Left renal cortex interstitium (tissue), 4 donors: ENCODE data around the gene SUB1. TPM values are rescaled to one million over a fixed set of nuclear protein-coding genes. Genes with fewer than 3 reads are reported as not detected.
"Not testable (repeated sequence)": the region's sequence is repeated elsewhere in the genome, so short reads cannot be mapped to it uniquely, and the experiment has no call there.

ENCODE experiments used
- DNase-seq, 4 donors: peaks; one replicate each; pipeline ENCODE4 v3.0.0-alpha.2; 2013; ENCODE audit warnings: low read depth in 4 of 4, low spot score in 2 of 4, missing footprints in 1 of 4
- polyA plus RNA-seq, 4 donors: library from polyadenylated mRNA; unstranded; fragments of 120-200 nt; gene quantifications; one replicate each; pipeline ENCODE4 v1.2.1, GENCODE V29; 2013; ENCODE audit not compliant: insufficient read length in 4 of 4

The SUB1 gene
- polyA plus RNA-seq: 100 to 1,000 TPM; 287 to 366 (median 336) TPM

DNA sequence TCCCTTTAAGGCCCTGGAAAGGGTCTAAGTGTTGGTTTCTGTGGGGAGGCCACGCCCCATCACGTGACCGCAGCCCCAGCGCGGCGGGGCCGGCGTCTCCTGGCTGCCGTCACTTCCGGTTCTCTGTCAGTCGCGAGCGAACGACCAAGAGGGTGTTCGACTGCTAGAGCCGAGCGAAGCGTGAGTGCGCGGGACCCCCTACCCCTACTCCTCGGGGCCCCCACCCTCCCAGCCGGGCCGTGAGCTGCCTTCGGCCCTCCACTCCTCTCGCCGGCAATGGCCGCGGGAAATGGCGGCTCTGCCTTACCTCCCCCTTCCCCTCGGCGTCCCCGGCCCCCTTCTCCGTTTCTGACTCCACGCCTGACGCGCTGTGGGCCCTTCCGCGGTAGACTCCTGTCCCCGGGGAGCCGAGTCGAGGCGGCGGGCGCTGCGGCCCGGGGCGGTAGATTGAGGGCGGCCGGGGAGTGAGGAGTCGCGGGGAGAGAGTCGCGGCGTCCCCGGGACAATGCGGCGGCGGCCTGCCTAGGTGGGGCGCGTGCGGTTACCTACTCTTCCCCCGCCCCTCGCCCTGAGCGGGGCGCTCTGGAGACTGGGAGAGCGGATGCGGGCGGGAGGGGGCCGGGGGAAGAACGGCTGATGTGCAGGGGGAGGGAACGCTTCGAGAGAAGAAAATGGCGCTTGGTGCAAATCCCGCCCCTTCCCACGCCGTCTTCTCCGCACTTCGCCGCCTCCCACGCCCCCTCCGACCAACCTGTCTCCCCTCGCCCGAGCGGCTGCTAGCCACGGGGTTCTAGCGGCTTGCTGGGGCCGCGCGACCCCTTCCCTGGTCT, at the start of gene SUB1:
TSS of gene SUB1 (plus strand) at position 112 of the 830 bp plus-strand sequence. CDS start 2,956 bp downstream, outside the sequence.
- DNase-seq: peak; percentile 59 to 92 (median 81)

GRCh38 chr5:32536246-32536645, 49.1 kb upstream of the SUB1 start:
- DNase-seq: no peak

DNA sequence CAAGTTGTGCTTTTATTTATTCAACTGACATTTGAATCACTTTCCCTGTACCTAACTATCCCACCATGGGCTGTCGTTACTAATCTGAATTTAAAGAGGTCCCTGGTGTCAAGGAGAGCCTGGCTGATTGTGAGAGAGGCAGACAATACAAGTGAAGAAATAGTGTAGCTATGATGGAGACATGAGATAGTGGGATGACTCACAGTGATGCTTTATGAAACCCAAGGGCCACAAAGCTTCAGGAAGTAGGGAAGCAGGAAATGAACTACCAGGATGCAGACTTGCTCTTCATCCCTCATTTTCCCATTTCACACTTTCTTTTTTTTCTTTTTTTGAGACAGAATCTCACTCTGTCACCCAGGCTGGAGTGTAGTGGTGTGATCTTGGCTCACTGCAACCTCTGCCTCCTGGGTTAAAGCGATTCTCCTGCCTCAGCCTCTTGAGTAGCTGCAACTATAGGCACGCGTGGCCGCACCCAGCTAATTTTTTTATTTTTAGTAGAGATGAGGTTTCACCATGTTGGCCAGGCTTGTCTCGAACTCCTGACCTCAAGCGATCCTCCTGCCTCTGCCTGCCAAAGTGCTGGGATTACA, 47.8 kb upstream of the SUB1 start:
- not testable (repeated sequence) for DNase-seq

- no peak for DNase-seq
Observed at GRCh38 chr5:32538031-32538547, 47.3 kb upstream of the SUB1 start.

- no peak for DNase-seq
Observed at GRCh38 chr5:32539981-32540845, 45.1 kb upstream of the SUB1 start.

DNA sequence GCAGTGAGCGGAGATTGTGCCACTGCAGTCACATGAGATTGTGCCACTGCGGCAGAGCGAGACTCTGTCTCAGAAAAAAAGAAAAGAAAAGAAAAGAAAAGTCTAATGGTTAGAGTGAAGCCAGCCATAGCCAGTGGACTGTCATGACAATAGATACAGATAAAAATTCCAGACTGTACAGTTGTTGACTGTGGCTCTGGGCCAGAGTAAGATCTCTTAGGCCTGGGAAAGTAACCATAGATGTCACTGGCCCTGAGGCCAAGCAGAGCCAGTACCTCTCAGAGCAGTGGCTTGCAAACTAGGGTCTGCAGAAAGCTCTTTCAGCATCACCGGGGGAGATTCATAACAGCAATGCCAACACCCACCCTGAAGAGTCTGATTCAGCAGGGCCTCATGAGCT, 44.1 kb upstream of the SUB1 start:
- no peak for DNase-seq

GRCh38 chr5:32542216-32543059, 42.9 kb upstream of the SUB1 start:
- no peak for DNase-seq

- no peak for DNase-seq
Observed at GRCh38 chr5:32543291-32543690, 42.1 kb upstream of the SUB1 start.

DNA sequence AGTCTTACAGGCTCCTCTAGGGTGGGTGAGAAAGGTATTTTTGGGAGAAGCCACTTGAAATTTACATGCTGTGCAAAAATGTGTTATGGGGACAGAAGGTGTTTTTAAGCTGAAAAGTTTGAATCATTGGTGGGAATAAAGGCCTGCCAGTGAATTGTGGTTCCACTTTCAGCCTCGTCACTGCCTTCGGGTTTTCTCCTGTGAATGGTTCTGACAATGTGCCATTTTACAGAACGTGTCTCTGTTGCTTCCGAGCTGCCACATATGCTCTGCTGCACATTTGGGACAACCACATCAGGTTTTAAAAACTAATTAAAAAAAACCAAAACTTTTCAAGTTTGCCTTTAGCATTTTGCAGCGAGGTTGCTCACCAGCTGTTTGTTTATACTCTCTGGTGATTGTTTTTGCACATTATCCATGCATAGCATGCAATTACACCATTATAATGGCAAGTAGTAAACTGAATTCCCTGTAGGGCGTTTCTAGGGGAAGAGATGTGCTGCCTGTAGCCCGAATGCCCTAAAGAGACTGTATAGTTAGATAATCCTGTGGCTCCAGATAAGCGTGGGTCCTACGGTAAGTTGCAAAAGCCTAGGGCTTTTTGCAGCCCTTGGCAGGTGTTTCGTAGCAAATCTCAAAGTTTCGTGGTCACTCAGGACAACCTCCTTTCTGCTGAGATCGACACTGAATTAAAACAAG, 40.1 kb upstream of the SUB1 start:
- DNase-seq: no peak

GRCh38 chr5:32551194-32551593, 34.2 kb upstream of the SUB1 start:
- no peak for DNase-seq

DNA sequence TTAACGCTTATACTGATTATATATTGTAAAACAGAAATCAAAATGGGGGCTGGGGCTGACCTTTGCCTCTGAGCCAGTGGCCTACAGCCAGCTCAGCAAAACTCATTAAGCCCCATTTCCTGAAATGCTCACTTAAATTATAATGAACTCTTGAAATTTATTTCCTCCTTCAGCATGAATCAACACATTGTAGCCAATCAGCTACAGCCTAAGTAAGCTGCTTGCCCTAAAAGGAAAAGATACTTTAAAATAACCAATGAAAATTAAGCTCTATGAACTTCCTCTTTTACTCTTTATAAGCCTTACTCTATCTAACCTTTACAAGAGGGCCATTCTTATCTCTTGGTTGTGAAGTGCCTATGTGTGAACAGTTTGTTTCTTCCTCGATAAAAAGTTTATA, 33.5 kb upstream of the SUB1 start:
- DNase-seq: no peak

DNA sequence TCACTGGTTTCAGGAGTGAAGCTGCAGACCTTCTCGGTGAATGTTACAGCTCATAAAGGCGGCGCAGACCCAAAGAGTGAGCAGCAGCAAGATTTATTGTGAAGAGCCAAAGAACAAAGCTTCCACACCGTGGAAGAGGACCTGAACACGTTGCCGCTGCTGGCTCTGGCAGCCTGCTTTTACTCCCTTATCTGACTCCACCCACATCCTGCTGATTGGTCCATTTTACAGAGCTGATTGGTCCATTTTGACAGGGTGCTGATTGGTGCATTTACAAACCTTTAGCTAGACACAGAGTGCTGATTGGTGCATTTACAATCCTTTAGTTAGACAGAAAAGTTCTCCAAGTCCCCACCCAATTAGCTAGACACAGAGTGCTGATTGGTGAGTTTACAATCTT, 32.9 kb upstream of the SUB1 start:
- DNase-seq: not testable (repeated sequence)

- no peak for DNase-seq
Observed at GRCh38 chr5:32552936-32553335, 32.4 kb upstream of the SUB1 start.

DNA sequence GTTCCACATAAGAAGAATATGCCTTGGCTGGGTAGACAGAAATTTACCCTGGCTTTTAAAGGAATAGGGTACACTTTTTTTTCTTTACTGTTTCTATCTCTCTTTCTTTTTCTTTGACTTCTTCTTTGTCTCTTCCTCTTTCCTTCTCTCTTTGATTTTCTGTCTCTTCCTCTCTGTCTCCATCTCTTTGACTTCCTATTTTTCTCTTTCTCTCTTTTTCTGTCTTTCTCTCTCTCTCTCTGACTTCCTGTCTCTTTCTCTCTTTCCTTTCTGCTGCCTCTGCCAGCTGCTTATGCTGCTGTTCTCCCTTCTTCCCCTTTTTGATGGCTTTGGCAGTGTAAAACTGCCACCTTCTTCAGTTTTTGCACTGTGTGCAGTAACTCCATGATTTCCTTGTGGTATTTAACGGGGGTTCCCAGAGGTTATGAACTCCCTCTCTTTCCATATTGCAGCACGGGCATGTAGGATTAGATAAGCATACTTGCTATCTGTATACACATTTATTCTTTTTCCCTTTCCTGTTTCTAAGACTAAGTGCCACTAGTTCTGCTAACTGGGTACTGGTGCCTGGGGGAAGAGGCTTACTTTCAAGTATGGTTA, 31.1 kb upstream of the SUB1 start:
- not testable (repeated sequence) for DNase-seq

DNA sequence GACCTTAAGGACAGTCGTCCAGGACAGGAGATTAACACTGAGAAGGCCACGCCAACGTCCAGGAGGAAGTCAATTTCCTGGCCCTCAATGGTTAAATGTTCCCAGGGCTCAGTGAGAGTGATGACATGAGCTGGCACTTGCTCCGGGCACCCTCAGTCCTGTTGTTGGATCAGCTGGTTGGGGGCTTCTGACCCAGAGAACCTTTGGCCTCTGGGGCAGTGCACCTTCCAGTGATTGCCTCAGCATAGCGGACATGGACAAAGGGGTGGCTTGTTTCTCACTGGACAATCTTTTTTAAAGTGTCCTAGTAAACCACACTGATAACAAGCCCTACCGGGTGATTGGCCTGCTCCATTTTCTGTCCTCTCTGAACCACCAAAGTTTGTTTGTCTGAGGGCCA, 28.8 kb upstream of the SUB1 start:
- DNase-seq: not testable (repeated sequence)

GRCh38 chr5:32559411-32559810, 25.9 kb upstream of the SUB1 start:
- no peak for DNase-seq

GRCh38 chr5:32559921-32560320, 25.4 kb upstream of the SUB1 start:
- DNase-seq: no peak

DNA sequence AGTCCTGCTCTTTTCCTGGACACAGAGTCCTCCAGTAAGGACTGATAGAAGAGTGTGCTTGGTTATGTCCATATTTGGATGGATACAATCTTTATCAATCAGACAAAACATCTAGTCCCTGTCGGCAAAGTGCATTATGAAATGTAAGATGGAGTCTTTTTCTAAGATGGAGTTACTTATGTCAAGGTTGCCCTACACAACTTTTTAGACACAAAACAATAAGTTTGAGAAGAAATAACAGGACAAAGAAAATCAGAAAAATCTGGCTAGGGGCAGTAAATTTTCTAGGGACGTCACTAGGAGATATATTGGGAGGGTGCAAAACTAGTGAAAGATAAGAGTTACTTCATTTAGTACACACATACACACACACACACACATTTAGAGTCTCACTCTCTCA, 23.3 kb upstream of the SUB1 start:
- no peak for DNase-seq

GRCh38 chr5:32562843-32563242, 22.5 kb upstream of the SUB1 start:
- DNase-seq: no peak
